Suprapubic skin (tissue), 4 donors: Measurements from ENCODE around the gene TBRG4. TPM values are rescaled to one million over a fixed set of nuclear protein-coding genes. Genes with fewer than 3 reads are reported as not detected.

ENCODE experiments used
- DNase-seq, 2 donors: peaks; one replicate each; pipeline ENCODE4 v3.0.0-alpha.2; 2019; ENCODE audit warnings: low spot score in 2 of 2
- H3K27ac ChIP-seq: fragments of 200-600 bp; sonication (generic); one replicate; pipeline ENCODE4 v1.5.1; 2019
- H3K27me3 ChIP-seq: fragments of 200-600 bp; sonication (generic); one replicate; pipeline ENCODE4 v1.5.1; 2019
- H3K36me3 ChIP-seq: fragments of 200-600 bp; sonication (generic); one replicate; pipeline ENCODE4 v1.5.1; 2019
- H3K4me1 ChIP-seq: fragments of 200-600 bp; sonication (generic); one replicate; pipeline ENCODE4 v1.5.1; 2019
- H3K4me3 ChIP-seq: fragments of 200-600 bp; sonication (generic); one replicate; pipeline ENCODE4 v1.5.1; 2019; ENCODE audit warnings: mild to moderate bottlenecking
- H3K9me3 ChIP-seq: fragments of 200-600 bp; sonication (generic); one replicate; pipeline ENCODE4 v1.5.1; 2019
- CTCF ChIP-seq, 2 donors: fragments of 200-600 bp in 1 of 2; fragments of 450-650 bp in 1 of 2; sonication (generic) in 1 of 2; IDR thresholded peaks; one replicate each; pipeline ENCODE4 v1.5.1; 2016 to 2019; ENCODE audit warnings: antibody characterized with exemption in 2 of 2, mild to moderate bottlenecking in 1 of 2, moderate library complexity in 1 of 2
- EP300 ChIP-seq: sonication (generic); formaldehyde crosslinking; IDR thresholded peaks from one replicate; pipeline ENCODE4 v1.6.1; 2017; ENCODE audit warnings: antibody characterized with exemption
- POLR2A ChIP-seq, 2 donors: fragments of 450-650 bp; IDR thresholded peaks; one replicate each; pipeline ENCODE4 v1.6.1; 2017; ENCODE audit warnings: antibody characterized with exemption in 2 of 2, mild to moderate bottlenecking in 2 of 2, moderate library complexity in 2 of 2
- POLR2AphosphoS5 ChIP-seq, 3 donors: sonication (generic); formaldehyde crosslinking; IDR thresholded peaks; one replicate each; pipeline ENCODE4 v1.6.1; 2017; ENCODE audit warnings: antibody characterized with exemption in 3 of 3
- WGBS: methylation state at CpG from one replicate; pipeline ENCODE4 v1.1.5; 2018; 5-methylcytosine and 5-hydroxymethylcytosine counted together
- total RNA-seq, 4 donors: library from RNA; depleted of rRNA; stranded (reverse); fragments of >200 nt; gene quantifications; one replicate each; pipeline ENCODE4 v1.1.0, GENCODE V29; 2016

The TBRG4 gene
- total RNA-seq, 4 donors from 2014 or later, result 49.9 to 82.8 (median 68.9) TPM

GRCh38 chr7:45102785-45103712 lies 8.4 kb downstream of the TBRG4 start:
- WGBS, result 90% methylated on average over 11 of the region's 14 CpGs
- no peak overlapping the region for H3K4me3 ChIP-seq
- H3K9me3 ChIP-seq, result no peaks in the 10 kb centered on the region
- no peaks in the 10 kb centered on the region for H3K27me3 ChIP-seq
- TF ChIP-seq CTCF (IDR thresholded peaks at IDR 0.05), result no peak
- TF ChIP-seq POLR2A (IDR thresholded peaks at IDR 0.05), result no peak
- TF ChIP-seq EP300, result no peak
- no peak for TF ChIP-seq POLR2AphosphoS5 (IDR thresholded peaks at IDR 0.05)
- peaks cover 13% of the 10 kb centered on the region for H3K4me1 ChIP-seq
- H3K27ac ChIP-seq, result no peak overlapping the region
- H3K36me3 ChIP-seq, result peaks cover 90% of the 10 kb centered on the region
- DNase-seq, result no peak

- Histone ChIP-seq H3K36me3 (peaks cover 77% of the 10 kb centered on the region), H3K4me3 (no peak overlapping the region), H3K27ac (no peak overlapping the region), H3K27me3 (no peaks in the 10 kb centered on the region), H3K4me1 (peaks cover 8% of the 10 kb centered on the region), H3K9me3 (no peaks in the 10 kb centered on the region)
- 94% methylated on average over 5 of the region's 12 CpGs for WGBS
- TF ChIP-seq POLR2A (IDR thresholded peaks at IDR 0.05) (no peak), EP300 (no peak), POLR2AphosphoS5 (IDR thresholded peaks at IDR 0.05) (no peak), CTCF (IDR thresholded peaks at IDR 0.05) (no peak)
- DNase-seq, result no peak
These were observed 9.7 kb downstream of the TBRG4 start for GRCh38 chr7:45101748-45102147.

GRCh38 chr7:45100761-45101480 lies 10.6 kb downstream of the TBRG4 start:
- H3K27ac ChIP-seq, result no peak overlapping the region
- H3K4me1 ChIP-seq, result peaks cover 6% of the 10 kb centered on the region
- no peak for TF ChIP-seq POLR2AphosphoS5 (IDR thresholded peaks at IDR 0.05)
- TF ChIP-seq EP300, result no peak
- no peak for TF ChIP-seq POLR2A (IDR thresholded peaks at IDR 0.05)
- no peak for TF ChIP-seq CTCF (IDR thresholded peaks at IDR 0.05)
- H3K36me3 ChIP-seq, result peaks cover 70% of the 10 kb centered on the region
- DNase-seq, result peak in 1 of 2 donors; percentile 57
- WGBS, result 97% methylated on average over 6 of the region's 13 CpGs
- H3K27me3 ChIP-seq, result no peaks in the 10 kb centered on the region
- no peaks in the 10 kb centered on the region for H3K9me3 ChIP-seq
- no peak overlapping the region for H3K4me3 ChIP-seq

- Histone ChIP-seq H3K27me3 (no peaks in the 10 kb centered on the region), H3K36me3 (peaks cover 62% of the 10 kb centered on the region), H3K27ac (no peak overlapping the region), H3K4me1 (peaks cover 6% of the 10 kb centered on the region), H3K9me3 (no peaks in the 10 kb centered on the region), H3K4me3 (no peak overlapping the region)
- TF ChIP-seq EP300, result no peak
- no peak for TF ChIP-seq POLR2AphosphoS5 (IDR thresholded peaks at IDR 0.05)
- TF ChIP-seq CTCF (IDR thresholded peaks at IDR 0.05), result no peak
- TF ChIP-seq POLR2A (IDR thresholded peaks at IDR 0.05), result no peak
- peak in 1 of 2 donors; percentile 78 for DNase-seq
- 62% methylated on average over 9 of the region's 16 CpGs for WGBS
These were observed 11.4 kb downstream of the TBRG4 start for GRCh38 chr7:45099891-45100760.
